IMR-90 (cell line): ENCODE data around the gene CYP27B1. TPM values are rescaled to one million over a fixed set of nuclear protein-coding genes. Genes with fewer than 3 reads are reported as not detected.

ENCODE experiments used
- ATAC-seq: fragments of 200-7000 bp; cut with Tn5 transposase; 2 replicates; pipeline ENCODE4 v1.9.1; 2020; ENCODE audit warnings: low read depth, mild to moderate bottlenecking, moderate library complexity
- BruUV-seq: library from RNA; stranded (reverse); fragments of 400-500 nt; replicated peaks from 2 replicates; lab custom pipeline; 2021; lab: Mats Ljungman, UMichigan
- CTCF ChIA-PET: fragments of 300-600 bp; formaldehyde crosslinking; extraction: SDS; loops from one replicate; lab custom pipeline; 2021; ENCODE audit warnings: antibody characterized with exemption; lab: Yijun Ruan, JAX
- POLR2A ChIA-PET: fragments of 300-600 bp; sonication (Branson Sonifier 250); formaldehyde crosslinking; loops from one replicate; lab custom pipeline; 2022; ENCODE audit warnings: antibody characterized with exemption; ENCODE audit not compliant: unreplicated experiment; lab: Charles Lee
- DNase-seq: peaks from one replicate; pipeline ENCODE4 v3.0.0; 2013
- H2AFZ ChIP-seq: replicated peaks from 2 replicates; pipeline ENCODE3; 2013; ENCODE audit warnings: low read length, mild to moderate bottlenecking; ENCODE audit not compliant: poor library complexity
- H2AK5ac ChIP-seq: 2 replicates; pipeline ENCODE4 v1.6.1; 2013; ENCODE audit warnings: low read depth, low read length, inconsistent platforms
- H2AK9ac ChIP-seq: replicated peaks from 2 replicates; pipeline ENCODE3; 2013; ENCODE audit warnings: mild to moderate bottlenecking, low read depth, low read length, moderate library complexity; ENCODE audit not compliant: poor library complexity
- H2BK120ac ChIP-seq: 2 replicates; pipeline ENCODE4 v1.6.1; 2013; ENCODE audit warnings: low read depth, low read length, inconsistent platforms
- H2BK15ac ChIP-seq: 3 replicates; pipeline ENCODE4 v1.6.1; 2013; ENCODE audit warnings: low read depth, low read length, inconsistent platforms
- H2BK20ac ChIP-seq: 2 replicates; pipeline ENCODE4 v1.6.1; 2013; ENCODE audit warnings: low read depth, mild to moderate bottlenecking, inconsistent platforms, low read length, moderate library complexity
- H2BK5ac ChIP-seq: 2 replicates; pipeline ENCODE4 v1.6.1; 2013; ENCODE audit warnings: mild to moderate bottlenecking, low read depth, low read length, inconsistent platforms; ENCODE audit not compliant: poor library complexity, severe bottlenecking
- H3K14ac ChIP-seq: replicated peaks from 2 replicates; pipeline ENCODE4 v1.6.1; 2013; ENCODE audit warnings: low read depth, low read length, inconsistent platforms
- H3K18ac ChIP-seq: 2 replicates; pipeline ENCODE4 v1.6.1; 2013; ENCODE audit warnings: low read depth, low read length, control low read depth
- H3K23ac ChIP-seq: 2 replicates; pipeline ENCODE4 v1.6.1; 2013; ENCODE audit warnings: low read depth, low read length, inconsistent platforms
- H3K27ac ChIP-seq: 2 replicates; pipeline ENCODE4 v1.5.1; 2013; ENCODE audit warnings: mild to moderate bottlenecking, control low read depth, low read length; ENCODE audit not compliant: insufficient read depth
- H3K27me3 ChIP-seq: 2 replicates; pipeline ENCODE4 v1.6.1; 2013; ENCODE audit warnings: low read length; ENCODE audit not compliant: control insufficient read depth, insufficient read depth
- H3K36me3 ChIP-seq: 2 replicates; pipeline ENCODE4 v1.6.1; 2013; ENCODE audit warnings: low read length, mixed read lengths; ENCODE audit not compliant: control insufficient read depth, insufficient read depth
- H3K4ac ChIP-seq: 2 replicates; pipeline ENCODE4 v1.6.1; 2013; ENCODE audit warnings: low read depth, low read length, inconsistent platforms
- H3K4me1 ChIP-seq: 2 replicates; pipeline ENCODE4 v1.6.1; 2013; ENCODE audit warnings: low read length, mixed read lengths; ENCODE audit not compliant: control insufficient read depth, insufficient read depth
- H3K4me2 ChIP-seq: 2 replicates; pipeline ENCODE4 v1.6.1; 2013; ENCODE audit warnings: low read depth, mild to moderate bottlenecking, control low read depth, low read length, moderate library complexity
- H3K4me3 ChIP-seq: 2 replicates; pipeline ENCODE4 v1.5.1; 2013; ENCODE audit warnings: low read depth, mild to moderate bottlenecking, control low read depth, low read length, moderate library complexity; ENCODE audit not compliant: insufficient read depth
- H3K56ac ChIP-seq: 2 replicates; pipeline ENCODE4 v1.6.1; 2013; ENCODE audit warnings: low read length, inconsistent platforms; ENCODE audit not compliant: insufficient read depth; ENCODE audit errors: extremely low read depth
- H3K79me1 ChIP-seq, 2 experiments: 2 replicates each; pipeline ENCODE4 v1.6.1; 2013; ENCODE audit warnings: low read length in 2 of 2, inconsistent platforms in 1 of 2, low read depth in 1 of 2
- H3K9ac ChIP-seq: 2 replicates; pipeline ENCODE4 v1.6.1; 2013; ENCODE audit warnings: low read depth, low read length, control low read depth
- H3K9me1 ChIP-seq: 2 replicates; pipeline ENCODE4 v1.6.1; 2013; ENCODE audit warnings: low read length, inconsistent platforms; ENCODE audit not compliant: insufficient read depth
- H3K9me3 ChIP-seq: 2 replicates; pipeline ENCODE4 v1.6.1; 2013; ENCODE audit warnings: low read length; ENCODE audit not compliant: control insufficient read depth, insufficient read depth
- H4K20me1 ChIP-seq: 2 replicates; pipeline ENCODE4 v1.6.1; 2013; ENCODE audit warnings: low read length, inconsistent platforms; ENCODE audit not compliant: insufficient read depth
- H4K5ac ChIP-seq: 2 replicates; pipeline ENCODE4 v1.6.1; 2013; ENCODE audit warnings: mild to moderate bottlenecking, low read depth, low read length, control low read depth
- H4K8ac ChIP-seq, 2 experiments: 2 replicates each; pipeline ENCODE4 v1.6.1; 2013; ENCODE audit warnings: low read depth in 2 of 2, low read length in 2 of 2, control low read depth in 1 of 2, inconsistent platforms in 1 of 2
- H4K91ac ChIP-seq: 2 replicates; pipeline ENCODE4 v1.6.1; 2013; ENCODE audit warnings: low read depth, low read length, inconsistent platforms; ENCODE audit not compliant: insufficient read depth
- CEBPB ChIP-seq: IDR thresholded peaks from 2 replicates; pipeline ENCODE4 v1.6.1; 2012; ENCODE audit warnings: low read depth, low read length, improper control_type of control experiment
- FOS ChIP-seq: fragments of 150-350 bp; IDR thresholded peaks from 2 replicates; pipeline ENCODE4 v1.6.1; 2016; ENCODE audit warnings: low read depth, low read length
- NFE2L2 ChIP-seq: fragments of 150-350 bp; IDR thresholded peaks from 2 replicates; pipeline ENCODE4 v1.6.1; 2016; ENCODE audit warnings: low read depth, mild to moderate bottlenecking, low read length
- POLR2A ChIP-seq: IDR thresholded peaks from 2 replicates; pipeline ENCODE4 v1.6.1; 2012; ENCODE audit warnings: mild to moderate bottlenecking, low read depth, low read length
- RAD21 ChIP-seq: IDR thresholded peaks from 2 replicates; pipeline ENCODE4 v1.6.1; 2012; ENCODE audit warnings: low read length, improper control_type of control experiment
- SMC3 ChIP-seq: fragments of 150-350 bp; IDR thresholded peaks from 2 replicates; pipeline ENCODE4 v1.6.1; 2016; ENCODE audit warnings: low read depth, mild to moderate bottlenecking, antibody characterized with exemption, low read length, moderate library complexity
- WGBS, 2 experiments: methylation state at CpG; one replicate each; pipeline versions ENCODE4 v1.1.5 to v1.1.7; 2013; ENCODE audit warnings: missing lambda C conversion rate in 2 of 2; ENCODE audit not compliant: insufficient read length in 1 of 2; ENCODE audit errors: extremely low coverage in 2 of 2; 5-methylcytosine and 5-hydroxymethylcytosine counted together
- dilution Hi-C: fragments of 300-500 bp; cut with HindIII; formaldehyde crosslinking; loops from one replicate; pipeline ENCODE4 v1.14.3; 2018; ENCODE audit warnings: low sequenced_read_pairs; ENCODE audit not compliant: unreplicated experiment
- in situ Hi-C: fragments of 300-500 bp; cut with MboI; formaldehyde crosslinking; loops from 3 replicates; pipeline ENCODE4 v1.14.3; 2019; ENCODE audit warnings: low sequenced_read_pairs, inconsistent platforms, mixed read lengths
- intact Hi-C: fragments of 100-400 bp; cut with micrococcal nuclease; formaldehyde crosslinking; loops from 2 replicates; pipeline ENCODE4 v1.10.0; 2022
- polyA plus RNA-seq, 3 experiments: library from polyadenylated mRNA; depleted of rRNA; stranded (reverse); fragments of >200 nt; gene quantifications; 2 replicates each; pipeline ENCODE4 v1.2.3, GENCODE V29; 2012; ENCODE audit warnings: low replicate concordance in 1 of 3
- total RNA-seq: library from RNA; depleted of rRNA; stranded (reverse); fragments of >200 nt; gene quantifications from 2 replicates; pipeline ENCODE4 v1.2.3, GENCODE V29; 2012
- TF ChIP-seq, protein P1 (sequence below): conservative IDR thresholded peaks from 2 replicates; pipeline ENCODE4 v1.5.1; 2012; ENCODE audit warnings: mild to moderate bottlenecking, low read depth, low read length, improper control_type of control experiment

The CYP27B1 gene
- total and polyA plus RNA-seq, 2 of the 4 experiments (the other 2 are of a cell fraction), result 0.36 to 1.3 TPM

DNA sequence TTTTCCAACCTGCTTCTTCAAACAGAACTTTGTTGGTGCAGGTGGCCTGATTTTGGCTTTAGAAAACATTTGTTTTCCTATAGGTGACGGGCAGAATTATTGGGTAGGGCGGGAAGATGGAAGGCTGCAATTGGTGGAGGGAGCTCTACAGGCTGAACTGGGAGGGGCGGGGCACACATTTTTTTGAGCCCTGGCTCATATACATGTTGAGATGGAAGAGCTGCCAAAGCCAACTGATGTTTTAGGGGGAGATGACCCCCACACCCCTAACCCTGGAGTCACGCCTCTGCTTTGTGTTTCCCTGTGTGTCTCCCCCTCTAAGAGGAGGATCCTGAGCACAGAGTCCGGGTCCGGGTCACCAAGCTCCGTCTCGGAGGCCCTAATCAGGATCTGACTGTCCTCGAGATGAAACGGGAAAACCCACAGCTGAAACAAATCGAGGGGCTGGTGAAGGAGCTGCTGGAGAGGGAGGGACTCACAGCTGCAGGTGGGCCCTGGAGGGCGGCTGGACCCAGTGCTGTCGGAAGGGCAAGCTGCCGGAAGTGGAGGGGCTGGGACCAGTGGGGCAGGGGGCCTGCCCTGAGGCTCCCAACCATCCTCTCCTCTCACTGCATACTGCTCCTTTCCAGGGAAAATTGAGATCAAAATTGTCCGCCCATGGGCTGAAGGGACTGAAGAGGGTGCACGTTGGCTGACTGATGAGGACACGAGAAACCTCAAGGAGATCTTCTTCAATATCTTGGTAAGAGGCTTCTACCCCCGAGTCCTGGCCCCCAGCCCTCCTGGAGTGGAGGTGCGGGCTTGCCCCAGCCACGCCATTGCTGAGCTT lies 46.9 kb downstream of the CYP27B1 start:
- intact Hi-C loops (no loop called here), dilution Hi-C loops (no loop called here), in situ Hi-C loops (no loop called here)
- H2AK9ac ChIP-seq, result peak overlapping the region; percentile 23
- no peak overlapping the region for H3K56ac ChIP-seq
- no peak overlapping the region for H2BK15ac ChIP-seq
- no peak overlapping the region for H2BK120ac ChIP-seq
- 94% methylated on average over 5 of the region's 20 CpGs; no CpG with 5 or more reads in 1 of the 2 experiments for WGBS, 2 experiments
- no peak overlapping the region for H3K14ac ChIP-seq
- H3K23ac ChIP-seq, result no peak overlapping the region
- H2BK20ac ChIP-seq, result no peak overlapping the region
- no peak overlapping the region for H3K18ac ChIP-seq
- no peak overlapping the region for H3K4me3 ChIP-seq
- H4K8ac ChIP-seq, result no peak overlapping the region
- H4K91ac ChIP-seq, result no peak overlapping the region
- ATAC-seq (no peak), DNase-seq (no peak)
- TF ChIP-seq RAD21 (no peak), CEBPB (no peak), FOS (no peak), NFE2L2 (no peak), POLR2A (no peak), SMC3 (no peak)
- TF ChIP-seq, protein P1, sequence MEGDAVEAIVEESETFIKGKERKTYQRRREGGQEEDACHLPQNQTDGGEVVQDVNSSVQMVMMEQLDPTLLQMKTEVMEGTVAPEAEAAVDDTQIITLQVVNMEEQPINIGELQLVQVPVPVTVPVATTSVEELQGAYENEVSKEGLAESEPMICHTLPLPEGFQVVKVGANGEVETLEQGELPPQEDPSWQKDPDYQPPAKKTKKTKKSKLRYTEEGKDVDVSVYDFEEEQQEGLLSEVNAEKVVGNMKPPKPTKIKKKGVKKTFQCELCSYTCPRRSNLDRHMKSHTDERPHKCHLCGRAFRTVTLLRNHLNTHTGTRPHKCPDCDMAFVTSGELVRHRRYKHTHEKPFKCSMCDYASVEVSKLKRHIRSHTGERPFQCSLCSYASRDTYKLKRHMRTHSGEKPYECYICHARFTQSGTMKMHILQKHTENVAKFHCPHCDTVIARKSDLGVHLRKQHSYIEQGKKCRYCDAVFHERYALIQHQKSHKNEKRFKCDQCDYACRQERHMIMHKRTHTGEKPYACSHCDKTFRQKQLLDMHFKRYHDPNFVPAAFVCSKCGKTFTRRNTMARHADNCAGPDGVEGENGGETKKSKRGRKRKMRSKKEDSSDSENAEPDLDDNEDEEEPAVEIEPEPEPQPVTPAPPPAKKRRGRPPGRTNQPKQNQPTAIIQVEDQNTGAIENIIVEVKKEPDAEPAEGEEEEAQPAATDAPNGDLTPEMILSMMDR, result no peak
- no peak overlapping the region for H3K27ac ChIP-seq
- no peaks in the 10 kb centered on the region for H4K20me1 ChIP-seq
- peaks cover 3% of the 10 kb centered on the region; the same call in 1 of the 2 replicates for H3K9me1 ChIP-seq
- H3K9me3 ChIP-seq, result no peaks in the 10 kb centered on the region
- ChIA-PET CTCF (no interaction called here), POLR2A (no interaction called here)
- H2BK5ac ChIP-seq, result no peak overlapping the region
- no peak overlapping the region for H3K9ac ChIP-seq
- H3K79me1 ChIP-seq, result no peaks in the 10 kb centered on the region
- BruUV-seq, result no TSS peak
- H3K4ac ChIP-seq, result no peak overlapping the region
- H4K5ac ChIP-seq, result no peak overlapping the region
- H3K36me3 ChIP-seq, result peaks cover 49% of the 10 kb centered on the region
- H3K4me2 ChIP-seq, result no peak overlapping the region
- no peak overlapping the region for H2AFZ ChIP-seq
- no peak overlapping the region for H2AK5ac ChIP-seq
- no peaks in the 10 kb centered on the region for H3K4me1 ChIP-seq
- no peaks in the 10 kb centered on the region; the same call in 1 of the 2 replicates for H3K27me3 ChIP-seq
